ENCODE data around the gene ID3.
"Not testable (repeated sequence)": the region's sequence is repeated elsewhere in the genome, so short reads cannot be mapped to it uniquely, and the experiment has no call there.

Gene ID3

GRCh38 chr1:23546897-23547584 is 12.3 kb downstream of the ID3 start:
- no peak for DNase-seq

- DNase-seq: no peak
Observed at GRCh38 chr1:23545851-23546250, 13.4 kb downstream of the ID3 start.

GRCh38 chr1:23544444-23545389 is 14.6 kb downstream of the ID3 start:
- peak; percentile 78 for DNase-seq

GRCh38 chr1:23543707-23544443 is 15.4 kb downstream of the ID3 start:
- no peak for DNase-seq

GRCh38 chr1:23542940-23543339 is 16.4 kb downstream of the ID3 start:
- not testable (repeated sequence) for DNase-seq

- peak; percentile 95 for DNase-seq
Observed at GRCh38 chr1:23539698-23540266, 19.5 kb downstream of the ID3 start.

GRCh38 chr1:23537296-23537973 is 21.9 kb downstream of the ID3 start:
- no peak for DNase-seq

GRCh38 chr1:23533246-23534023 is 25.9 kb downstream of the ID3 start:
- DNase-seq: no peak

GRCh38 chr1:23531562-23532094 is 27.7 kb downstream of the ID3 start:
- no peak for DNase-seq

GRCh38 chr1:23530747-23531561 is 28.3 kb downstream of the ID3 start, which contains the start of gene E2F2:
Gene E2F2 (minus strand): TSS chr1:23531233. CDS start chr1:23530793, 440 bp downstream.
- DNase-seq: peak; percentile 87

- no peak for DNase-seq
Observed at GRCh38 chr1:23530087-23530746, 29.1 kb downstream of the ID3 start.

- no peak for DNase-seq
Observed at GRCh38 chr1:23529146-23530086, 29.9 kb downstream of the ID3 start.

GRCh38 chr1:23528250-23528978 is 30.9 kb downstream of the ID3 start:
- DNase-seq: peak; percentile 82

GRCh38 chr1:23527900-23528249 is 31.4 kb downstream of the ID3 start:
- DNase-seq: no peak

- no peak for DNase-seq
Observed at GRCh38 chr1:23527366-23527765, 31.9 kb downstream of the ID3 start.

GRCh38 chr1:23526329-23527041 is 32.8 kb downstream of the ID3 start:
- DNase-seq: no peak
